H1 (cell line): ENCODE measurements around the gene AATK. TPM values are rescaled to one million over a fixed set of nuclear protein-coding genes. Genes with fewer than 3 reads are reported as not detected.

Source experiments
- CTBP2 ChIP-seq: IDR thresholded peaks from 2 replicates; pipeline ENCODE4 v1.7.0; 2011; ENCODE audit warnings: borderline replicate concordance, mild to moderate bottlenecking, moderate library complexity, mixed read lengths, low read length; ENCODE audit not compliant: insufficient read depth, insufficient read length
- polyA plus RNA-seq, 7 experiments: library from polyadenylated mRNA; depleted of rRNA in 3 of 7; stranded (reverse) in 5 of 7; unstranded in 2 of 7; fragments of >200 nt in 5 of 7; fragments of 200-250 nt in 2 of 7; gene quantifications; 1 replicate in 5 of 7; 2 replicates in 1 of 7; 4 replicates in 1 of 7; pipeline versions ENCODE4 v1.2.1 to v1.2.3, GENCODE V29; 2011 to 2013; ENCODE audit warnings: missing spikeins in 2 of 7, mixed read lengths in 2 of 7
- total RNA-seq: library from RNA; stranded (reverse); fragmentation: NEBNext Ultra II Directional; extraction: Animal tissue kit (Norgen Biotek cat#: 25700); gene quantifications from 2 replicates; pipeline ENCODE4 v1.2.1, GENCODE V29; 2021

Gene AATK
- total and polyA plus RNA-seq, 2 of the 8 experiments (the other 6 are each of a cell fraction or from before 2014, with no cell fraction given): 1.7 to 3.5 TPM

- no peak for TF ChIP-seq CTBP2
Observed at GRCh38 chr17:81126281-81127132, 39.5 kb downstream of the AATK start (continued).
